Thyroid gland (tissue), 4 donors: ENCODE measurements around the gene GLRA2.

ENCODE experiments used
- CTCF ChIP-seq, 6 experiments: fragments of 200-600 bp in 3 of 6; fragments of 450-650 bp in 3 of 6; sonication (generic) in 3 of 6; IDR thresholded peaks; one replicate each; pipeline ENCODE4 v1.5.1; 2016 to 2019; ENCODE audit warnings: antibody characterized with exemption in 6 of 6, mild to moderate bottlenecking in 2 of 6, inconsistent platforms in 1 of 6, moderate library complexity in 1 of 6
- POLR2A ChIP-seq, 2 donors: fragments of 450-650 bp; IDR thresholded peaks; one replicate each; pipeline ENCODE4 v1.6.1; 2017; ENCODE audit warnings: antibody characterized with exemption in 2 of 2, mild to moderate bottlenecking in 2 of 2, moderate library complexity in 1 of 2

- TF ChIP-seq POLR2A (IDR thresholded peaks at IDR 0.05) (no peak), CTCF (IDR thresholded peaks at IDR 0.05) (no peak)
Observed at GRCh38 chrX:14505648-14506047, 23.7 kb upstream of the GLRA2 start.
